Thoracic aorta (tissue), 2 donors: Measurements from ENCODE around the gene ARID1B. TPM values are rescaled to one million over a fixed set of nuclear protein-coding genes. Genes with fewer than 3 reads are reported as not detected.

ENCODE experiments used
- ATAC-seq: fragments of 150-250 bp; one replicate; pipeline ENCODE4 v1.8.0; 2017; ENCODE audit warnings: low read depth; ENCODE audit not compliant: insufficient number of reproducible peaks, low FRiP score
- DNase-seq: peaks from one replicate; pipeline ENCODE4 v3.0.0-alpha.2; 2020; ENCODE audit warnings: low spot score
- H3K27ac ChIP-seq, 2 donors: fragments of 200-600 bp; sonication (generic); 1 replicate in 1 of 2; 2 replicates in 1 of 2; pipeline ENCODE4 v1.5.1; 2016; ENCODE audit warnings: mild to moderate bottlenecking in 2 of 2, moderate library complexity in 2 of 2
- H3K27me3 ChIP-seq: fragments of 200-600 bp; sonication (generic); replicated peaks from 2 replicates; pipeline ENCODE4 v1.6.0; 2016; ENCODE audit warnings: mild to moderate bottlenecking; ENCODE audit not compliant: insufficient read depth
- H3K36me3 ChIP-seq: fragments of 200-600 bp; sonication (generic); one replicate; pipeline ENCODE4 v1.5.1; 2016
- H3K4me1 ChIP-seq, 2 donors: fragments of 200-600 bp; sonication (generic); 1 replicate in 1 of 2; 2 replicates in 1 of 2; pipeline versions ENCODE4 v1.5.1 to v1.6.0; 2016; ENCODE audit warnings: low read depth in 2 of 2, mild to moderate bottlenecking in 1 of 2; ENCODE audit not compliant: control insufficient read depth in 1 of 2
- H3K4me3 ChIP-seq: fragments of 200-600 bp; sonication (generic); 2 replicates; pipeline ENCODE4 v1.5.1; 2016; ENCODE audit warnings: mild to moderate bottlenecking
- H3K9me3 ChIP-seq: fragments of 200-600 bp; sonication (generic); 2 replicates; pipeline ENCODE4 v1.5.1; 2016
- total RNA-seq, 2 donors: library from RNA; depleted of rRNA; stranded (reverse); fragments of >200 nt; gene quantifications; one replicate each; pipeline versions ENCODE4 v1.1.0 to v1.2.3, GENCODE V29; 2016
- TF ChIP-seq, protein P1 (sequence below): fragments of 200-600 bp; sonication (generic); IDR thresholded peaks from one replicate; pipeline ENCODE4 v1.5.1; 2019; ENCODE audit warnings: antibody characterized with exemption

ARID1B gene
- total RNA-seq, 2 donors from 2014 or later: 120 to 158 TPM

- Histone ChIP-seq H3K27ac (peak overlapping the region; percentile 46), H3K27me3 (no peaks in the 10 kb centered on the region), H3K4me1 (peaks cover 33 to 42% of the 10 kb centered on the region in 2 donors), H3K36me3 (no peaks in the 10 kb centered on the region), H3K9me3 (no peaks in the 10 kb centered on the region), H3K4me3 (peak overlapping the region; percentile 6)
- ATAC-seq (no peak), DNase-seq (no peak)
- TF ChIP-seq, protein P1, sequence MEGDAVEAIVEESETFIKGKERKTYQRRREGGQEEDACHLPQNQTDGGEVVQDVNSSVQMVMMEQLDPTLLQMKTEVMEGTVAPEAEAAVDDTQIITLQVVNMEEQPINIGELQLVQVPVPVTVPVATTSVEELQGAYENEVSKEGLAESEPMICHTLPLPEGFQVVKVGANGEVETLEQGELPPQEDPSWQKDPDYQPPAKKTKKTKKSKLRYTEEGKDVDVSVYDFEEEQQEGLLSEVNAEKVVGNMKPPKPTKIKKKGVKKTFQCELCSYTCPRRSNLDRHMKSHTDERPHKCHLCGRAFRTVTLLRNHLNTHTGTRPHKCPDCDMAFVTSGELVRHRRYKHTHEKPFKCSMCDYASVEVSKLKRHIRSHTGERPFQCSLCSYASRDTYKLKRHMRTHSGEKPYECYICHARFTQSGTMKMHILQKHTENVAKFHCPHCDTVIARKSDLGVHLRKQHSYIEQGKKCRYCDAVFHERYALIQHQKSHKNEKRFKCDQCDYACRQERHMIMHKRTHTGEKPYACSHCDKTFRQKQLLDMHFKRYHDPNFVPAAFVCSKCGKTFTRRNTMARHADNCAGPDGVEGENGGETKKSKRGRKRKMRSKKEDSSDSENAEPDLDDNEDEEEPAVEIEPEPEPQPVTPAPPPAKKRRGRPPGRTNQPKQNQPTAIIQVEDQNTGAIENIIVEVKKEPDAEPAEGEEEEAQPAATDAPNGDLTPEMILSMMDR: no peak
Measured at GRCh38 chr6:156832669-156833068, 55.5 kb downstream of the ARID1B start.

DNA sequence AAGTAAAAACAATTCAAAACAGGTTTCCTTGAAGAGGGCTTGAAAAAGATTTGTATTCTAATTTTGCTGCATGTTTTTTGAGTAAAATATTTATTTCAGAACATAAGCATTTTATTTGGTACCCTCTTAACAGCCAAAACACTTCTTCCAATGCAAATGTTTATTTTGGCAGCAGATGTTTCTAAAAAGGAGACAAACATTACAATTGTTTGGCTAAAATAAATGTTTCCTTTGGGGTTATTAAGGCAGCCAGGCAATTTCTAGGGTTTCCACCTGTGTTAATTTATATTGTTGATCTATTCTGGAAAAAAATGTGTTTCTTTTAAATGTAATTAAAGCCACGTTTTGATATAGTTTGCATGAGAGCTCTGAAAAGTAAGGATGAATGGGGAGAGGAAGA lies 56.6 kb downstream of the ARID1B start:
- Histone ChIP-seq H3K36me3 (no peaks in the 10 kb centered on the region), H3K4me1 (peaks cover 32 to 39% of the 10 kb centered on the region in 2 donors)

GRCh38 chr6:156839129-156839528 lies 62.0 kb downstream of the ARID1B start:
- no peaks in the 10 kb centered on the region for H3K36me3 ChIP-seq
- no peak for ATAC-seq
- TF ChIP-seq, protein P1: no peak
- H3K4me1 ChIP-seq: peaks cover 41 to 66% of the 10 kb centered on the region in 2 donors
- peak overlapping the region; percentile 49 for H3K4me3 ChIP-seq
- DNase-seq: no peak
- no peaks in the 10 kb centered on the region for H3K27me3 ChIP-seq
- no peaks in the 10 kb centered on the region for H3K9me3 ChIP-seq
- H3K27ac ChIP-seq: peak overlapping the region; percentile 59 to 60

More for the DNA sequence above, 56.6 kb downstream of the ARID1B start:
- Histone ChIP-seq H3K27ac (no peak overlapping the region), H3K27me3 (no peaks in the 10 kb centered on the region), H3K9me3 (no peaks in the 10 kb centered on the region), H3K4me3 (no peak overlapping the region)
- TF ChIP-seq, protein P1: no peak
- ATAC-seq: no peak
- DNase-seq: no peak

- H3K4me3 ChIP-seq: peak overlapping the region; percentile 49
- no peaks in the 10 kb centered on the region for H3K36me3 ChIP-seq
- DNase-seq: no peak
- H3K4me1 ChIP-seq: peaks cover 45 to 70% of the 10 kb centered on the region in 2 donors
- TF ChIP-seq, protein P1: no peak
- peak overlapping the region; percentile 59 to 60 for H3K27ac ChIP-seq
- no peak for ATAC-seq
- H3K27me3 ChIP-seq: no peaks in the 10 kb centered on the region
- no peaks in the 10 kb centered on the region for H3K9me3 ChIP-seq
Measured at GRCh38 chr6:156839591-156840001, 62.4 kb downstream of the ARID1B start.

GRCh38 chr6:156840136-156840535 lies 63.0 kb downstream of the ARID1B start:
- ATAC-seq (no peak), DNase-seq (no peak)
- H3K4me3 ChIP-seq: peak overlapping the region; percentile 49
- TF ChIP-seq, protein P1: no peak
- no peaks in the 10 kb centered on the region for H3K27me3 ChIP-seq
- no peaks in the 10 kb centered on the region for H3K36me3 ChIP-seq
- no peaks in the 10 kb centered on the region for H3K9me3 ChIP-seq
- peaks cover 47 to 73% of the 10 kb centered on the region in 2 donors for H3K4me1 ChIP-seq
- peak overlapping the region; percentile 59 to 60 for H3K27ac ChIP-seq
